HepG2 (cell line): ENCODE data around the gene WNT5B. TPM values are rescaled to one million over a fixed set of nuclear protein-coding genes. Genes with fewer than 3 reads are reported as not detected.

ENCODE experiments used
- ARNT ChIP-seq: fragments of 450-650 bp; IDR thresholded peaks from 2 replicates; pipeline ENCODE4 v1.6.1; 2017
- BCL6 ChIP-seq: IDR thresholded peaks from 2 replicates; pipeline ENCODE4 v1.6.1; 2016; ENCODE audit warnings: missing genetic modification reagents, missing compliant biosample characterization
- CC2D1A ChIP-seq: sonication (generic); formaldehyde crosslinking; IDR thresholded peaks from 2 replicates; pipeline ENCODE4 v1.8.1; 2023; ENCODE audit warnings: mild to moderate bottlenecking, missing genetic modification reagents
- CENPT ChIP-seq: sonication (generic); formaldehyde crosslinking; IDR thresholded peaks from 2 replicates; pipeline ENCODE4 v1.8.0; 2022; ENCODE audit warnings: low read depth, mild to moderate bottlenecking, moderate library complexity, missing genetic modification reagents
- EP300 ChIP-seq, 3 experiments: sonication (generic) in 1 of 3; formaldehyde crosslinking in 1 of 3; IDR thresholded peaks; 2 replicates each; pipeline versions ENCODE4 v1.5.1 to v1.6.1; 2011 to 2020; ENCODE audit warnings: low read depth in 2 of 3, low read length in 2 of 3, borderline replicate concordance in 1 of 3, improper control_type of control experiment in 1 of 3, mild to moderate bottlenecking in 1 of 3, missing genetic modification reagents in 1 of 3, moderate library complexity in 1 of 3
- FOXJ3 ChIP-seq: sonication (generic); formaldehyde crosslinking; IDR thresholded peaks from 2 replicates; pipeline ENCODE4 v1.4.0; 2020; ENCODE audit warnings: missing genetic modification reagents, mild to moderate bottlenecking, borderline replicate concordance
- FOXO1 ChIP-seq: sonication (generic); formaldehyde crosslinking; IDR thresholded peaks from 2 replicates; pipeline ENCODE4 v1.4.0; 2020; ENCODE audit warnings: missing genetic modification reagents
- IRX3 ChIP-seq: sonication (generic); formaldehyde crosslinking; IDR thresholded peaks from 2 replicates; pipeline ENCODE4 v1.8.1; 2023; ENCODE audit warnings: mild to moderate bottlenecking, low read depth, missing genetic modification reagents, borderline replicate concordance
- LCORL ChIP-seq, 2 experiments: fragments of 450-650 bp in 1 of 2; sonication (generic) in 1 of 2; formaldehyde crosslinking in 1 of 2; IDR thresholded peaks; 2 replicates each; pipeline versions ENCODE4 v1.5.0 to v1.6.1; 2017 to 2020; ENCODE audit warnings: antibody characterized with exemption in 1 of 2, missing genetic modification reagents in 1 of 2
- NFYB ChIP-seq: sonication (generic); formaldehyde crosslinking; IDR thresholded peaks from 2 replicates; pipeline ENCODE4 v1.4.0; 2020; ENCODE audit warnings: missing genetic modification reagents
- PITX1 ChIP-seq: sonication (generic); formaldehyde crosslinking; IDR thresholded peaks from 2 replicates; pipeline ENCODE4 v1.5.1; 2020; ENCODE audit warnings: mild to moderate bottlenecking, missing genetic modification reagents
- SOX13 ChIP-seq, 3 experiments: fragments of 450-650 bp in 1 of 3; sonication (generic) in 1 of 3; formaldehyde crosslinking in 1 of 3; IDR thresholded peaks in 2 of 3; conservative IDR thresholded peaks in 1 of 3; 2 replicates each; pipeline versions ENCODE4 v1.5.0 to v1.6.1; 2016 to 2020; ENCODE audit warnings: antibody characterized with exemption in 1 of 3, mild to moderate bottlenecking in 1 of 3, missing compliant biosample characterization in 1 of 3, missing genetic modification reagents in 1 of 3, moderate library complexity in 1 of 3
- SRSF1 ChIP-seq: fragments of 200-400 bp; formaldehyde crosslinking; optimal IDR thresholded peaks from 2 replicates; pipeline ENCODE3; 2017; ENCODE audit warnings: mild to moderate bottlenecking, low read depth, low read length, moderate library complexity
- ZBTB43 ChIP-seq: sonication (generic); formaldehyde crosslinking; conservative IDR thresholded peaks from 2 replicates; pipeline ENCODE4 v1.4.0; 2020; ENCODE audit warnings: missing genetic modification reagents
- ZNF331 ChIP-seq: sonication (generic); formaldehyde crosslinking; IDR thresholded peaks from 2 replicates; pipeline ENCODE4 v1.4.0; 2020; ENCODE audit warnings: missing genetic modification reagents
- ZNF546 ChIP-seq: sonication (generic); formaldehyde crosslinking; conservative IDR thresholded peaks from 2 replicates; pipeline ENCODE4 v1.8.1; 2023; ENCODE audit warnings: mild to moderate bottlenecking, missing genetic modification reagents
- ZNF556 ChIP-seq: sonication (generic); formaldehyde crosslinking; IDR thresholded peaks from 2 replicates; pipeline ENCODE4 v1.4.0; 2020; ENCODE audit warnings: mild to moderate bottlenecking, missing genetic modification reagents, borderline replicate concordance
- ZNF580 ChIP-seq: IDR thresholded peaks from 2 replicates; pipeline ENCODE4 v1.6.1; 2016; ENCODE audit warnings: low read depth, borderline replicate concordance
- ZNF639 ChIP-seq: conservative IDR thresholded peaks from 2 replicates; pipeline ENCODE4 v1.6.1; 2018; ENCODE audit warnings: missing genetic modification reagents
- polyA plus RNA-seq, 8 experiments: library from polyadenylated mRNA; depleted of rRNA in 3 of 8; stranded (reverse) in 7 of 8; unstranded in 1 of 8; fragments of >200 nt; fragmentation: Illumina TruSeq in 4 of 8; extraction: Trizol in 4 of 8; gene quantifications; 2 replicates each; pipeline versions ENCODE4 v1.2.1 to v1.2.3, GENCODE V29; 2011 to 2016; ENCODE audit warnings: low read depth in 4 of 8, missing spikeins in 1 of 8, mixed read lengths in 1 of 8; ENCODE audit not compliant: insufficient read depth in 1 of 8
- total RNA-seq, 5 experiments: library from RNA; depleted of rRNA; stranded (reverse); fragments of >200 nt; fragmentation: Illumina TruSeq; extraction: Trizol; gene quantifications; 2 replicates each; pipeline ENCODE4 v1.2.3, GENCODE V29; 2016; ENCODE audit warnings: low read depth in 1 of 5
- TF ChIP-seq, protein P1 (sequence below): sonication (generic); formaldehyde crosslinking; IDR thresholded peaks from 2 replicates; pipeline ENCODE4 v1.8.1; 2023; ENCODE audit warnings: mild to moderate bottlenecking, missing genetic modification reagents
- TF ChIP-seq, protein P2 (sequence below): sonication (generic); formaldehyde crosslinking; IDR thresholded peaks from 2 replicates; pipeline ENCODE4 v1.4.0; 2020; ENCODE audit warnings: mild to moderate bottlenecking, missing genetic modification reagents

The WNT5B gene
- total and polyA plus RNA-seq, 2 of the 13 experiments (the other 11 are each of a cell fraction or from before 2014, with no cell fraction given): 0.04 TPM; not detected in 1

- TF ChIP-seq EP300 (IDR thresholded peaks at IDR 0.05; ENCODE audit: low read depth in 2 of 2, low read length in 2 of 2): peak in 1 of 2 experiments; percentile 55; a peak in 2 of 4 replicates
- no peak for TF ChIP-seq EP300 (CRISPR knock-in tag; IDR thresholded peaks at IDR 0.05; ENCODE audit: borderline replicate concordance)
- TF ChIP-seq FOXO1 (CRISPR knock-in tag): peak; percentile 31; the same call in 1 of the 2 replicates
- 0 out of 2 replicates have a peak, but pooled peaks have one; percentile 22 for TF ChIP-seq ZNF331 (CRISPR knock-in tag)
- TF ChIP-seq, protein P1, sequence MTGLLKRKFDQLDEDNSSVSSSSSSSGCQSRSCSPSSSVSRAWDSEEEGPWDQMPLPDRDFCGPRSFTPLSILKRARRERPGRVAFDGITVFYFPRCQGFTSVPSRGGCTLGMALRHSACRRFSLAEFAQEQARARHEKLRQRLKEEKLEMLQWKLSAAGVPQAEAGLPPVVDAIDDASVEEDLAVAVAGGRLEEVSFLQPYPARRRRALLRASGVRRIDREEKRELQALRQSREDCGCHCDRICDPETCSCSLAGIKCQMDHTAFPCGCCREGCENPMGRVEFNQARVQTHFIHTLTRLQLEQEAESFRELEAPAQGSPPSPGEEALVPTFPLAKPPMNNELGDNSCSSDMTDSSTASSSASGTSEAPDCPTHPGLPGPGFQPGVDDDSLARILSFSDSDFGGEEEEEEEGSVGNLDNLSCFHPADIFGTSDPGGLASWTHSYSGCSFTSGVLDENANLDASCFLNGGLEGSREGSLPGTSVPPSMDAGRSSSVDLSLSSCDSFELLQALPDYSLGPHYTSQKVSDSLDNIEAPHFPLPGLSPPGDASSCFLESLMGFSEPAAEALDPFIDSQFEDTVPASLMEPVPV (CRISPR knock-in tag): 0 out of 2 replicates have a peak, but pooled peaks have one; percentile 66
- TF ChIP-seq IRX3 (CRISPR knock-in tag): no peak
- peak; percentile 99 for TF ChIP-seq BCL6 (CRISPR knock-in tag)
- TF ChIP-seq FOXJ3 (CRISPR knock-in tag): peak; percentile 50; the same call in 1 of the 2 replicates
- TF ChIP-seq NFYB (CRISPR knock-in tag): 0 out of 2 replicates have a peak, but pooled peaks have one; percentile 22
- TF ChIP-seq CC2D1A (CRISPR knock-in tag): no peak
- TF ChIP-seq SOX13 (IDR thresholded peaks at IDR 0.05): no peak
- peak in 1 of 2 experiments; percentile 68; a peak in 1 of 4 replicates for TF ChIP-seq SOX13 (CRISPR knock-in tag; conservative IDR thresholded peaks at IDR 0.05 in 1 of 2, IDR thresholded peaks at IDR 0.05 in 1 of 2)
- no peak for TF ChIP-seq ZNF580 (CRISPR knock-in tag)
- TF ChIP-seq, protein P2, sequence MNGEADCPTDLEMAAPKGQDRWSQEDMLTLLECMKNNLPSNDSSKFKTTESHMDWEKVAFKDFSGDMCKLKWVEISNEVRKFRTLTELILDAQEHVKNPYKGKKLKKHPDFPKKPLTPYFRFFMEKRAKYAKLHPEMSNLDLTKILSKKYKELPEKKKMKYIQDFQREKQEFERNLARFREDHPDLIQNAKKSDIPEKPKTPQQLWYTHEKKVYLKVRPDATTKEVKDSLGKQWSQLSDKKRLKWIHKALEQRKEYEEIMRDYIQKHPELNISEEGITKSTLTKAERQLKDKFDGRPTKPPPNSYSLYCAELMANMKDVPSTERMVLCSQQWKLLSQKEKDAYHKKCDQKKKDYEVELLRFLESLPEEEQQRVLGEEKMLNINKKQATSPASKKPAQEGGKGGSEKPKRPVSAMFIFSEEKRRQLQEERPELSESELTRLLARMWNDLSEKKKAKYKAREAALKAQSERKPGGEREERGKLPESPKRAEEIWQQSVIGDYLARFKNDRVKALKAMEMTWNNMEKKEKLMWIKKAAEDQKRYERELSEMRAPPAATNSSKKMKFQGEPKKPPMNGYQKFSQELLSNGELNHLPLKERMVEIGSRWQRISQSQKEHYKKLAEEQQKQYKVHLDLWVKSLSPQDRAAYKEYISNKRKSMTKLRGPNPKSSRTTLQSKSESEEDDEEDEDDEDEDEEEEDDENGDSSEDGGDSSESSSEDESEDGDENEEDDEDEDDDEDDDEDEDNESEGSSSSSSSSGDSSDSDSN: no peak
- no peak for TF ChIP-seq ZNF546 (CRISPR knock-in tag)
- TF ChIP-seq LCORL (IDR thresholded peaks at IDR 0.05): no peak
- peak; percentile 88 for TF ChIP-seq LCORL (CRISPR knock-in tag; IDR thresholded peaks at IDR 0.05)
- no peak for TF ChIP-seq ZNF556
- no peak for TF ChIP-seq ZNF639 (CRISPR knock-in tag)
- no peak for TF ChIP-seq SRSF1
- peak; percentile 62; the same call in 1 of the 2 replicates for TF ChIP-seq PITX1 (CRISPR knock-in tag)
- no peak for TF ChIP-seq CENPT (CRISPR knock-in tag)
- TF ChIP-seq ARNT: no peak
- no peak for TF ChIP-seq ZBTB43 (CRISPR knock-in tag)
Measured at GRCh38 chr12:1606021-1606622, 22.9 kb upstream of the WNT5B start (continued).
